SU-DHL-6 (cell line): ENCODE results near the gene ADM5.

Experiments used
- H2AFZ ChIP-seq: fragments of 200-600 bp; sonication (generic); 2 replicates; pipeline ENCODE4 v1.6.1; 2014; ENCODE audit warnings: low read depth, mild to moderate bottlenecking, moderate library complexity, mixed read lengths, antibody characterized with exemption, low read length; ENCODE audit not compliant: severe bottlenecking
- H3F3A ChIP-seq: fragments of 200-600 bp; shearing (Covaris generic); 2 replicates; pipeline ENCODE4 v1.6.0; 2016; ENCODE audit warnings: antibody characterized with exemption, mild to moderate bottlenecking; ENCODE audit not compliant: insufficient read depth
- H3K27ac ChIP-seq: fragments of 200-600 bp; sonication (generic); 2 replicates; pipeline ENCODE4 v1.5.1; 2016; ENCODE audit warnings: low read depth, mild to moderate bottlenecking, low read length, moderate library complexity, mixed read lengths
- H3K27me3 ChIP-seq: fragments of 200-600 bp; sonication (generic), shearing (Covaris generic); 2 replicates; pipeline ENCODE4 v1.6.0; 2014; ENCODE audit warnings: mild to moderate bottlenecking, low read length
- H3K36me3 ChIP-seq: fragments of 200-600 bp; sonication (generic); 2 replicates; pipeline ENCODE4 v1.6.1; 2014; ENCODE audit warnings: mild to moderate bottlenecking, low read length, mixed read lengths
- H3K4me2 ChIP-seq: fragments of 300-600, 200-600 bp; shearing (Covaris generic), sonication (generic); 2 replicates; pipeline ENCODE4 v1.6.0; 2014; ENCODE audit warnings: low read length, low read depth, mild to moderate bottlenecking; ENCODE audit not compliant: poor library complexity, severe bottlenecking
- H3K4me3 ChIP-seq: fragments of 200-600 bp; sonication (generic); 2 replicates; pipeline ENCODE4 v1.5.1; 2014; ENCODE audit warnings: antibody characterized with exemption, low read length, mild to moderate bottlenecking, mixed read lengths; ENCODE audit not compliant: insufficient read depth, poor library complexity, severe bottlenecking
- H3K79me2 ChIP-seq: fragments of 200-600 bp; sonication (generic); 2 replicates; pipeline ENCODE4 v1.6.1; 2014; ENCODE audit warnings: mild to moderate bottlenecking, low read length, moderate library complexity; ENCODE audit not compliant: insufficient read depth
- H3K9ac ChIP-seq: fragments of 200-600 bp; sonication (generic); 2 replicates; pipeline ENCODE4 v1.7.0; 2014; ENCODE audit warnings: mild to moderate bottlenecking, low read length
- H3K9me2 ChIP-seq: fragments of 200-600 bp; sonication (generic); replicated peaks from 2 replicates; pipeline ENCODE4 v1.6.1; 2014; ENCODE audit warnings: low read length; ENCODE audit not compliant: insufficient read depth
- H3K9me3 ChIP-seq: fragments of 200-600 bp; sonication (generic); 2 replicates; pipeline ENCODE4 v1.6.1; 2014; ENCODE audit warnings: low read length, mixed read lengths; ENCODE audit not compliant: insufficient read depth
- H4K20me1 ChIP-seq: fragments of 200-600 bp; sonication (generic); 2 replicates; pipeline ENCODE4 v1.6.1; 2014; ENCODE audit warnings: low read depth, mild to moderate bottlenecking, antibody characterized with exemption, low read length, moderate library complexity, mixed read lengths
- CTCF ChIP-seq: fragments of 200-600 bp; sonication (generic); IDR thresholded peaks from one replicate; pipeline ENCODE4 v1.5.1; 2017; ENCODE audit warnings: antibody characterized with exemption, mild to moderate bottlenecking, low read length, moderate library complexity; ENCODE audit not compliant: insufficient read depth, poor library complexity, severe bottlenecking
- EZH2phosphoT487 ChIP-seq: fragments of 200-600 bp; sonication (generic), shearing (Covaris generic); conservative IDR thresholded peaks from 2 replicates; pipeline ENCODE4 v1.6.1; 2018; ENCODE audit warnings: mild to moderate bottlenecking, antibody characterized with exemption, low read length, moderate library complexity, mixed read lengths

ADM5 gene

GRCh38 chr19:49699364-49699763 lies 10.0 kb downstream of the ADM5 start:
- no peak overlapping the region for H3K4me2 ChIP-seq
- no peaks in the 10 kb centered on the region for H3K79me2 ChIP-seq
- no peaks in the 10 kb centered on the region for H3K27me3 ChIP-seq
- H3K9ac ChIP-seq = no peak overlapping the region
- no peaks in the 10 kb centered on the region for H3K9me2 ChIP-seq
- no peak overlapping the region for H3K27ac ChIP-seq
- H3K36me3 ChIP-seq = no peaks in the 10 kb centered on the region
- no peaks in the 10 kb centered on the region for H3F3A ChIP-seq
- H4K20me1 ChIP-seq = no peaks in the 10 kb centered on the region
- TF ChIP-seq CTCF (no peak), EZH2phosphoT487 (no peak)
- no peak overlapping the region for H2AFZ ChIP-seq
- H3K4me3 ChIP-seq = no peak overlapping the region
- H3K9me3 ChIP-seq = no peaks in the 10 kb centered on the region

- Histone ChIP-seq H3K4me3 (no peak overlapping the region), H3K4me2 (no peak overlapping the region), H3K9ac (no peak overlapping the region), H3K36me3 (no peaks in the 10 kb centered on the region), H3K9me2 (no peaks in the 10 kb centered on the region), H3K79me2 (no peaks in the 10 kb centered on the region), H2AFZ (no peak overlapping the region), H3F3A (no peaks in the 10 kb centered on the region), H4K20me1 (no peaks in the 10 kb centered on the region), H3K27me3 (no peaks in the 10 kb centered on the region), H3K9me3 (no peaks in the 10 kb centered on the region), H3K27ac (no peak overlapping the region)
- TF ChIP-seq EZH2phosphoT487 (no peak), CTCF (no peak)
Observed at GRCh38 chr19:49700563-49700962, 11.2 kb downstream of the ADM5 start.

- no peaks in the 10 kb centered on the region for H3F3A ChIP-seq
- no peak overlapping the region for H3K4me2 ChIP-seq
- no peaks in the 10 kb centered on the region for H3K36me3 ChIP-seq
- H3K4me3 ChIP-seq = no peak overlapping the region
- no peak overlapping the region for H3K27ac ChIP-seq
- no peak overlapping the region for H2AFZ ChIP-seq
- no peaks in the 10 kb centered on the region for H3K27me3 ChIP-seq
- no peaks in the 10 kb centered on the region for H3K9me3 ChIP-seq
- no peaks in the 10 kb centered on the region for H4K20me1 ChIP-seq
- no peaks in the 10 kb centered on the region for H3K79me2 ChIP-seq
- H3K9me2 ChIP-seq = no peaks in the 10 kb centered on the region
- H3K9ac ChIP-seq = no peak overlapping the region
- no peak for TF ChIP-seq EZH2phosphoT487
- TF ChIP-seq CTCF = no peak
Observed at GRCh38 chr19:49701271-49701786, 11.9 kb downstream of the ADM5 start.
